Mesendoderm (in vitro differentiated cells): ENCODE data around the gene CIDEB.
A peak's percentile ranks its signal among the peaks of the same experiment; 100 is the strongest.
"Not testable (repeated sequence)": the region's sequence is repeated elsewhere in the genome, so short reads cannot be mapped to it uniquely, and the experiment has no call there.

Experiments used
- DNase-seq: peaks from one replicate; pipeline ENCODE4 v3.0.0; 2013
- H2AK5ac ChIP-seq: 2 replicates; pipeline ENCODE4 v1.6.1; 2013; ENCODE audit warnings: low read length, inconsistent platforms
- H2BK120ac ChIP-seq: 2 replicates; pipeline ENCODE4 v1.6.1; 2013; ENCODE audit warnings: low read depth, mild to moderate bottlenecking, low read length, moderate library complexity, mixed read lengths
- H2BK15ac ChIP-seq: replicated peaks from 2 replicates; pipeline ENCODE4 v1.6.1; 2013; ENCODE audit warnings: low read depth, mild to moderate bottlenecking, moderate library complexity
- H2BK5ac ChIP-seq: 2 replicates; pipeline ENCODE4 v1.6.1; 2013; ENCODE audit warnings: low read length, inconsistent platforms
- H3K18ac ChIP-seq: 2 replicates; pipeline ENCODE4 v1.6.1; 2013; ENCODE audit warnings: mild to moderate bottlenecking, low read length, mixed read lengths
- H3K23ac ChIP-seq: one replicate; pipeline ENCODE4 v1.6.1; 2013; ENCODE audit warnings: low read length
- H3K27ac ChIP-seq: 2 replicates; pipeline ENCODE4 v1.5.1; 2013; ENCODE audit warnings: low read depth, mild to moderate bottlenecking, inconsistent platforms, low read length, moderate library complexity
- H3K27me3 ChIP-seq: 2 replicates; pipeline ENCODE4 v1.6.1; 2013; ENCODE audit warnings: low read length, control low read depth, mild to moderate bottlenecking, inconsistent platforms; ENCODE audit not compliant: insufficient read depth, poor library complexity
- H3K36me3 ChIP-seq: 2 replicates; pipeline ENCODE4 v1.6.1; 2013; ENCODE audit warnings: low read length, inconsistent platforms; ENCODE audit not compliant: control insufficient read depth, insufficient read depth
- H3K4ac ChIP-seq: one replicate; pipeline ENCODE4 v1.6.1; 2013; ENCODE audit warnings: low read depth, mild to moderate bottlenecking, low read length, moderate library complexity
- H3K4me1 ChIP-seq: 2 replicates; pipeline ENCODE4 v1.6.1; 2013; ENCODE audit warnings: low read depth, low read length, inconsistent platforms; ENCODE audit not compliant: control insufficient read depth
- H3K4me2 ChIP-seq: 2 replicates; pipeline ENCODE4 v1.6.1; 2013; ENCODE audit warnings: low read length
- H3K4me3 ChIP-seq: 2 replicates; pipeline ENCODE4 v1.5.1; 2013; ENCODE audit warnings: mild to moderate bottlenecking, low read length
- H3K56ac ChIP-seq: one replicate; pipeline ENCODE4 v1.6.1; 2013; ENCODE audit warnings: low read length
- H3K79me1 ChIP-seq: 2 replicates; pipeline ENCODE4 v1.6.1; 2013; ENCODE audit warnings: low read length, inconsistent platforms
- H3K79me2 ChIP-seq: 2 replicates; pipeline ENCODE4 v1.6.1; 2013; ENCODE audit warnings: mild to moderate bottlenecking, low read length; ENCODE audit not compliant: control insufficient read depth, insufficient read depth
- H3K9ac ChIP-seq: 2 replicates; pipeline ENCODE4 v1.6.1; 2013; ENCODE audit warnings: low read length, inconsistent platforms
- H4K5ac ChIP-seq: one replicate; pipeline ENCODE4 v1.6.1; 2013; ENCODE audit warnings: low read length
- H4K8ac ChIP-seq: one replicate; pipeline ENCODE4 v1.6.1; 2013; ENCODE audit warnings: low read depth, mild to moderate bottlenecking, control low read depth, low read length, moderate library complexity
- WGBS: extraction: QIAGEN DNeasy Blood & Tissue Kit; methylation state at CpG from one replicate; pipeline ENCODE4 v1.1.7; 2013; ENCODE audit warnings: low lambda C conversion rate, missing lambda C conversion rate; ENCODE audit not compliant: insufficient coverage; ENCODE audit errors: extremely low coverage; 5-methylcytosine and 5-hydroxymethylcytosine counted together

Gene CIDEB

DNA sequence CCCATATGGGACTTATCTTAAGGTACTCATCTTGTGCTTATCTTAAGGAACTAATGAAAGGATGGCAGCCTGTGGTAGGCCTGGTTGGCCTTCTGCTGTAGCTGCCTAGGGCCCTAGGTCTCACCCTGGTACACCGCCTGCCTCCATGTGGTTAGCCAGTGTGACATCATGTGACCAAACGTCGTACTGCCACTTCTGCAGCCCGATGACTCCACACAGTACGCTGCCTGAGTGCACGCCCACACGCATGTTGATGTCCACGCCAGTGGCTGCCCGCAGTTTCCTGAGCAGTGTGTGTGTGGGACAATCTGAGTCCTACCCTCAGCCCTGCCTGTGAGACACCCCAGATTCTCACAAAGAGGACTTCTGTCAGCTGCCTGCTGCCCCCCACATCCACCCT is 22.0 kb upstream of the CIDEB start:
- no peak for DNase-seq
- no peak overlapping the region for H4K8ac ChIP-seq
- no peak overlapping the region for H3K9ac ChIP-seq
- no peaks in the 10 kb centered on the region for H3K79me1 ChIP-seq
- no peaks in the 10 kb centered on the region for H3K4me1 ChIP-seq
- H3K56ac ChIP-seq: no peak overlapping the region
- H2AK5ac ChIP-seq: no peak overlapping the region
- no peaks in the 10 kb centered on the region for H3K79me2 ChIP-seq
- H3K18ac ChIP-seq: no peak overlapping the region
- no peak overlapping the region for H3K23ac ChIP-seq
- no CpG with 5 or more reads among the region's 9 CpGs for WGBS
- no peak overlapping the region for H3K4me3 ChIP-seq
- H2BK120ac ChIP-seq: no peak overlapping the region
- no peak overlapping the region for H2BK5ac ChIP-seq
- no peak overlapping the region for H3K27ac ChIP-seq
- H2BK15ac ChIP-seq: no peak overlapping the region
- H3K27me3 ChIP-seq: peaks cover 10% of the 10 kb centered on the region
- H4K5ac ChIP-seq: no peak overlapping the region
- H3K4me2 ChIP-seq: no peak overlapping the region
- no peaks in the 10 kb centered on the region for H3K36me3 ChIP-seq
- no peak overlapping the region for H3K4ac ChIP-seq

DNA sequence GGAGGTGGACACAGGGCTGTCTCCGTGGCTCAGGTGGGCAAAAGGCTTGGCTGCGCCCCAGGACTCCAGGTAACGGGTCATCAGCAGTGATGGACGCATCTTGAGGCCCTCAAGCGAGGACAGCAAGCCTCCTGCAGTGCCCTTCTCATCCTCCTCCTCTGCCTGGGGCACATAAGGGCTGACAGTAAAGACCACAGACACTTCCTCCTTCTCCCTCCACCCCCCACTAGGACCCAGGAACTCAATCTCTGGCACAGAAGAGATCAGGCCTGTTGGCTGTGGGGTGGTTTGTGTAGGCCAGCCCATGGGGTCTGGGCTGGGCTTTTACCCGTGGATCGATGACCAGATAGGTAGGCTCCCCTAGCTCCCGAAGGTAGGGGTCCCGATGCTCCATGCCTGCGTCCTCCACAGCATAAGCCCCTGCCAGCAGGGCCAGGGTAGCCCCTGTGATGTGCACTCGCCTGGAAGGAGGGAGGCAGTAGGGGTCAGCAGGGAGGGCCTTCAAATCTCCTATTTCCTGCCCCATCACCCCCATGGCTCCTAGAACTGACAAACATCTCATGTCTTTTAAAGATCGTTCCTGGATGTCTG is 21.4 kb upstream of the CIDEB start:
- Histone ChIP-seq H3K36me3 (no peaks in the 10 kb centered on the region), H4K8ac (no peak overlapping the region), H2BK15ac (no peak overlapping the region), H3K4me3 (no peak overlapping the region), H3K27me3 (peaks cover 6% of the 10 kb centered on the region), H2BK120ac (no peak overlapping the region), H3K4me1 (no peaks in the 10 kb centered on the region), H4K5ac (no peak overlapping the region), H3K18ac (no peak overlapping the region), H3K23ac (no peak overlapping the region), H2BK5ac (no peak overlapping the region), H3K4ac (no peak overlapping the region), H2AK5ac (no peak overlapping the region), H3K79me1 (no peaks in the 10 kb centered on the region), H3K9ac (no peak overlapping the region), H3K56ac (no peak overlapping the region), H3K4me2 (no peak overlapping the region), H3K79me2 (no peaks in the 10 kb centered on the region), H3K27ac (no peak overlapping the region)
- no peak for DNase-seq
- no CpG with 5 or more reads among the region's 12 CpGs for WGBS

DNA sequence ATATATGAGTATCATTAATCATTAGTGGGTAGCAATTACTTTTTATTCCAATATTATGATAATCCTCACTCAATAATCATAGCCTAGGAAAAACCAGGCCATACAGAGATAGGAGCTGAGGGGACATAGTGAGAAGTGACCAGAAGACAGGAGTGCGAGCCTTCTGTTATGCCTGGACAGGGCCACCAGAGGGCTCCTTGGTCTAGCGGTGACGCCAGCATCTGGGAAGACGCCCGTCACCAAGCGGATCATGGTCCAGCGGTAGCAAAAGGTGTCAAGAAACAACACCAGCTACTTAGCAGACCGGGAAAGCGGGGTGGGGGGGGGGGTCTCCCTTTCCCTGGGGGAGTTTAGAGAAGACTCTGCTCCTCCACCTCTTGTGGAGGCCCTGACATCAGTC is 20.1 kb upstream of the CIDEB start:
- not testable (repeated sequence) for H3K18ac ChIP-seq, H3K27me3 ChIP-seq, H2AK5ac ChIP-seq, H3K4me1 ChIP-seq, H4K5ac ChIP-seq, H2BK5ac ChIP-seq, H3K4me3 ChIP-seq, H3K79me1 ChIP-seq, H3K27ac ChIP-seq, H3K36me3 ChIP-seq, H3K9ac ChIP-seq, H2BK120ac ChIP-seq, H2BK15ac ChIP-seq, H3K79me2 ChIP-seq, H3K4ac ChIP-seq, DNase-seq, H3K56ac ChIP-seq, H3K4me2 ChIP-seq, H4K8ac ChIP-seq, H3K23ac ChIP-seq
- WGBS: no CpG with 5 or more reads among the region's 9 CpGs

DNA sequence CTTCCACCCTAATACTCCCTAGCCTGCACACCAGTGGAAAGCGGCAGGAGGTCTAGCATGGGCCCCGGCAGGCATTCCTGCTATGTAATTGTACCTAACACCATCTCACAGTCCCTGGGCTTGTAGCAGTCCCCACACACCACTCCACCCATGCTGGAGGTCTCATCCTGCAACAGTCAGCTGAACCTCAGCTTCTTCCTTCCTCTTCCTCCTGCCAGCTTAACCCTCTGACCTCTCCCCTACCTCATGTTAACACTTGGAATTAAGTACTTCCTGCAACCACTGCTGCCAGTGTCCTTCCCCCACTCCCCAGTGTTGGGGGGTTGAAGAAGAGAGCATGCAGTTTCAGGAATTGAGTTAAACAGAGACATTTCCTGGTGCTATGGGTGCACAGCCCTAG is 19.5 kb upstream of the CIDEB start:
- no peak overlapping the region for H3K4me3 ChIP-seq
- no peaks in the 10 kb centered on the region for H3K4me1 ChIP-seq
- H3K36me3 ChIP-seq: no peaks in the 10 kb centered on the region
- H3K9ac ChIP-seq: no peak overlapping the region
- no peak overlapping the region for H3K23ac ChIP-seq
- no peaks in the 10 kb centered on the region for H3K27me3 ChIP-seq
- H4K5ac ChIP-seq: no peak overlapping the region
- H2BK120ac ChIP-seq: no peak overlapping the region
- no CpG with 5 or more reads among the region's 2 CpGs for WGBS
- H2AK5ac ChIP-seq: no peak overlapping the region
- H4K8ac ChIP-seq: no peak overlapping the region
- no peaks in the 10 kb centered on the region for H3K79me2 ChIP-seq
- H2BK15ac ChIP-seq: no peak overlapping the region
- no peak for DNase-seq
- no peak overlapping the region for H3K27ac ChIP-seq
- H2BK5ac ChIP-seq: no peak overlapping the region
- no peak overlapping the region for H3K4me2 ChIP-seq
- H3K18ac ChIP-seq: no peak overlapping the region
- H3K56ac ChIP-seq: peak overlapping the region; percentile 15
- no peak overlapping the region for H3K4ac ChIP-seq
- H3K79me1 ChIP-seq: no peaks in the 10 kb centered on the region

GRCh38 chr14:24325963-24326362 is 18.2 kb upstream of the CIDEB start:
- Histone ChIP-seq H4K5ac (no peak overlapping the region), H3K9ac (no peak overlapping the region), H3K36me3 (no peaks in the 10 kb centered on the region)

DNA sequence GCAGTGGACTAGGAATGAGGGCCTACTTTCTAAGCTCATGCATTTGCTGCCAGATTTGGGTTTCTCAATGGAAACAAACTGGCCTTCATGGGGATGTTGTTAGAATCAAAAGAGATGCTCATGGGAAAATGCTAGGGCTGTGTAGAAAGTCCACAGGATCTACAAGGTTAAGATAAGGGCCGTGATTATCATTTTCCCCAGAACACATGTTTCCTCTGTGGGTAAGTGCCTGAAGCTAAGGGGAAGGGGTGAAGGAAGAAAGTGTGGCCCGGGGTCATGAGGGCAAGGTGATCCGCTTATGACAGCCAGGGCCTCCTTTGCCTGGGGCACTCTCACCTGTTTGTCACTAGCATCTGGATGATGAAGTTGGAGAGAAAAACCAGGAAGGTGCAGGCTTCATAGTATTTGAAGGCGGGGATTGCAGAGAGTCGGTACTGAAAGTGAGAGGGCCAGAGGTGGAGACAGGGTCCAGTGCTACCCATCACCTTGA is 17.3 kb upstream of the CIDEB start:
- H3K4me3 ChIP-seq: no peak overlapping the region
- H2BK15ac ChIP-seq: no peak overlapping the region
- H3K56ac ChIP-seq: no peak overlapping the region
- WGBS: no CpG with 5 or more reads among the region's 5 CpGs
- no peak overlapping the region for H4K5ac ChIP-seq
- H3K36me3 ChIP-seq: no peaks in the 10 kb centered on the region
- no peak overlapping the region for H3K23ac ChIP-seq
- no peak overlapping the region for H2AK5ac ChIP-seq
- H3K4me1 ChIP-seq: no peaks in the 10 kb centered on the region
- no peak overlapping the region for H2BK5ac ChIP-seq
- no peak overlapping the region for H3K27ac ChIP-seq
- H3K9ac ChIP-seq: no peak overlapping the region
- H3K79me1 ChIP-seq: no peaks in the 10 kb centered on the region
- H3K4me2 ChIP-seq: no peak overlapping the region
- H3K79me2 ChIP-seq: no peaks in the 10 kb centered on the region
- DNase-seq: no peak
- no peak overlapping the region for H2BK120ac ChIP-seq
- no peak overlapping the region for H3K4ac ChIP-seq
- H3K27me3 ChIP-seq: no peaks in the 10 kb centered on the region
- H3K18ac ChIP-seq: no peak overlapping the region
- H4K8ac ChIP-seq: no peak overlapping the region

More at GRCh38 chr14:24325963-24326362, 18.2 kb upstream of the CIDEB start:
- Histone ChIP-seq H3K4me3 (no peak overlapping the region), H3K27me3 (no peaks in the 10 kb centered on the region), H3K79me1 (no peaks in the 10 kb centered on the region), H3K18ac (no peak overlapping the region), H2BK120ac (no peak overlapping the region), H2AK5ac (no peak overlapping the region), H3K56ac (no peak overlapping the region), H2BK5ac (no peak overlapping the region), H3K27ac (no peak overlapping the region), H4K8ac (no peak overlapping the region), H3K4me2 (no peak overlapping the region), H2BK15ac (no peak overlapping the region), H3K4me1 (no peaks in the 10 kb centered on the region), H3K23ac (no peak overlapping the region), H3K79me2 (no peaks in the 10 kb centered on the region), H3K4ac (no peak overlapping the region)
- no peak for DNase-seq
- WGBS: no CpG with 5 or more reads among the region's 9 CpGs
